Measurements from ENCODE around the gene CAMK2B. TPM values are rescaled to one million over a fixed set of nuclear protein-coding genes. Genes with fewer than 3 reads are reported as not detected.
"Not testable (repeated sequence)": the region's sequence is repeated elsewhere in the genome, so short reads cannot be mapped to it uniquely, and the experiment has no call there.

Gene CAMK2B
- total RNA-seq, 1 donor from 2014 or later, result 8.4 TPM

GRCh38 chr7:44208085-44208484 is 117.3 kb downstream of the CAMK2B start:
- no peaks in the 10 kb centered on the region for H3K9me3 Mint-ChIP-seq
- no peak overlapping the region for H3K4me3 Mint-ChIP-seq
- no peak for TF ChIP-seq CTCF (conservative IDR thresholded peaks at IDR 0.05)
- no peak overlapping the region for H3K27ac Mint-ChIP-seq
- H3K36me3 Mint-ChIP-seq, result peaks cover 14% of the 10 kb centered on the region
- H3K4me1 Mint-ChIP-seq (ENCODE audit: unreplicated experiment), result peaks cover 12% of the 10 kb centered on the region
- H3K27me3 Mint-ChIP-seq, result no peaks in the 10 kb centered on the region
- DNase-seq (ENCODE audit: extremely low spot score, unreplicated experiment), result no peak

- no peak for TF ChIP-seq CTCF (conservative IDR thresholded peaks at IDR 0.05)
- Mint-ChIP-seq H3K4me1 (ENCODE audit: unreplicated experiment) (peaks cover 22% of the 10 kb centered on the region), H3K4me3 (no peak overlapping the region), H3K36me3 (peaks cover 14% of the 10 kb centered on the region), H3K27me3 (no peaks in the 10 kb centered on the region), H3K9me3 (no peaks in the 10 kb centered on the region), H3K27ac (no peak overlapping the region)
- DNase-seq (ENCODE audit: extremely low spot score, unreplicated experiment), result no peak
These were observed 119.4 kb downstream of the CAMK2B start for GRCh38 chr7:44206008-44206407.

GRCh38 chr7:44201813-44202212 is 123.6 kb downstream of the CAMK2B start:
- Mint-ChIP-seq H3K4me3 (peak overlapping the region; percentile 93), H3K4me1 (ENCODE audit: unreplicated experiment) (peaks cover 22% of the 10 kb centered on the region), H3K27me3 (peaks cover 6% of the 10 kb centered on the region), H3K27ac (peak overlapping the region; percentile 81), H3K36me3 (peaks cover 4% of the 10 kb centered on the region), H3K9me3 (no peaks in the 10 kb centered on the region)
- no peak for DNase-seq (ENCODE audit: extremely low spot score, unreplicated experiment)
- TF ChIP-seq CTCF (conservative IDR thresholded peaks at IDR 0.05), result no peak

GRCh38 chr7:44200699-44201461 is 124.5 kb downstream of the CAMK2B start, which contains the start of gene YKT6:
YKT6 (plus strand) TSS chr7:44200978; CDS start chr7:44201136, 158 bp downstream.
- TF ChIP-seq CTCF (conservative IDR thresholded peaks at IDR 0.05), result peak; percentile 81
- Mint-ChIP-seq H3K27ac (peak within 1 kb of the TSS; percentile 81), H3K4me1 (ENCODE audit: unreplicated experiment) (peaks cover 22% of the 10 kb centered on the region), H3K9me3 (no peaks in the 10 kb centered on the region), H3K4me3 (peak within 1 kb of the TSS; percentile 93), H3K36me3 (peaks cover 4% of the 10 kb centered on the region), H3K27me3 (peaks cover 11% of the 10 kb centered on the region)
- DNase-seq (ENCODE audit: extremely low spot score, unreplicated experiment), result peak; percentile 92

- DNase-seq (ENCODE audit: extremely low spot score, unreplicated experiment); H3K9me3 Mint-ChIP-seq; H3K27ac Mint-ChIP-seq; H3K36me3 Mint-ChIP-seq: not testable (repeated sequence)
- Mint-ChIP-seq H3K4me3 (peak overlapping the region; percentile 51), H3K4me1 (ENCODE audit: unreplicated experiment) (peaks cover 22% of the 10 kb centered on the region), H3K27me3 (peaks cover 11% of the 10 kb centered on the region)
These were observed 125.2 kb downstream of the CAMK2B start for GRCh38 chr7:44200163-44200562.

GRCh38 chr7:44197474-44197873 is 127.9 kb downstream of the CAMK2B start:
- no peaks in the 10 kb centered on the region for H3K36me3 Mint-ChIP-seq
- peaks cover 11% of the 10 kb centered on the region for H3K4me1 Mint-ChIP-seq (ENCODE audit: unreplicated experiment)
- H3K4me3 Mint-ChIP-seq, result no peak overlapping the region
- H3K27me3 Mint-ChIP-seq, result peaks cover 11% of the 10 kb centered on the region
- no peak for TF ChIP-seq CTCF (conservative IDR thresholded peaks at IDR 0.05)
- no peak for DNase-seq (ENCODE audit: extremely low spot score, unreplicated experiment)
- H3K27ac Mint-ChIP-seq, result no peak overlapping the region
- no peaks in the 10 kb centered on the region for H3K9me3 Mint-ChIP-seq

All from type B pancreatic cell (in vitro differentiated cells).